Astrocyte of the cerebellum (primary cell): ENCODE measurements around the gene GABARAPL2.
"Not testable (repeated sequence)": the region's sequence is repeated elsewhere in the genome, so short reads cannot be mapped to it uniquely, and the experiment has no call there.

ENCODE experiments used
- DNase-seq: peaks from one replicate; pipeline ENCODE4 v3.0.0-alpha.2; 2011; ENCODE audit warnings: low read depth
- H3K4me3 ChIP-seq: 2 replicates; pipeline ENCODE4 v1.5.1; 2011; ENCODE audit warnings: mild to moderate bottlenecking, low read depth, low read length, moderate library complexity
- in situ Hi-C: cut with HindIII; loops from 2 replicates; pipeline ENCODE4 v1.10.0; 2017; ENCODE audit warnings: low sequenced_read_pairs
- TF ChIP-seq, protein P1 (sequence below): IDR thresholded peaks from 2 replicates; pipeline ENCODE4 v1.5.1; 2012; ENCODE audit warnings: low read length, low read depth, moderate library complexity, mild to moderate bottlenecking; ENCODE audit errors: missing control alignments

The GABARAPL2 gene

DNA sequence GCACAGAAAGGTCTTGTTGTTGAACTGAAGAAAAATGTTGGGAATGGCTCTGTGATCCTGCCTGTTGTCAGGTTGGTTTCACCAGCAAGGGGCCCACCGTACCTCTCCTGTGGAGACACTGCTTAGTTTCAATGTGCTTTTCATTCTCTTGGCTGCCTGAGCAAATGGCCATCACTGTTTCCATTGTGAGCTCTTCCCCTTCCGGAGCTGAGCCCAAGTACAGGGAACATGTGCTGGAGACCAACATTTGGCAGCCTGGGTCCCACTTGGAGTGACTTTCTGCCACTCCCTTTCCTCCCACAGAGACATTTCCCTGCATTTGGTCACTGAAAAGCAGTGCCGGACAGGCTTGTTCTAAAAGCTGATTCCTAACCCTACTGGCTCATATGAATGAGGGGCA, 23.1 kb downstream of the GABARAPL2 start:
- in situ Hi-C loops: no loop called here
- TF ChIP-seq, protein P1, sequence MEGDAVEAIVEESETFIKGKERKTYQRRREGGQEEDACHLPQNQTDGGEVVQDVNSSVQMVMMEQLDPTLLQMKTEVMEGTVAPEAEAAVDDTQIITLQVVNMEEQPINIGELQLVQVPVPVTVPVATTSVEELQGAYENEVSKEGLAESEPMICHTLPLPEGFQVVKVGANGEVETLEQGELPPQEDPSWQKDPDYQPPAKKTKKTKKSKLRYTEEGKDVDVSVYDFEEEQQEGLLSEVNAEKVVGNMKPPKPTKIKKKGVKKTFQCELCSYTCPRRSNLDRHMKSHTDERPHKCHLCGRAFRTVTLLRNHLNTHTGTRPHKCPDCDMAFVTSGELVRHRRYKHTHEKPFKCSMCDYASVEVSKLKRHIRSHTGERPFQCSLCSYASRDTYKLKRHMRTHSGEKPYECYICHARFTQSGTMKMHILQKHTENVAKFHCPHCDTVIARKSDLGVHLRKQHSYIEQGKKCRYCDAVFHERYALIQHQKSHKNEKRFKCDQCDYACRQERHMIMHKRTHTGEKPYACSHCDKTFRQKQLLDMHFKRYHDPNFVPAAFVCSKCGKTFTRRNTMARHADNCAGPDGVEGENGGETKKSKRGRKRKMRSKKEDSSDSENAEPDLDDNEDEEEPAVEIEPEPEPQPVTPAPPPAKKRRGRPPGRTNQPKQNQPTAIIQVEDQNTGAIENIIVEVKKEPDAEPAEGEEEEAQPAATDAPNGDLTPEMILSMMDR: no peak
- H3K4me3 ChIP-seq: no peak overlapping the region
- no peak for DNase-seq

DNA sequence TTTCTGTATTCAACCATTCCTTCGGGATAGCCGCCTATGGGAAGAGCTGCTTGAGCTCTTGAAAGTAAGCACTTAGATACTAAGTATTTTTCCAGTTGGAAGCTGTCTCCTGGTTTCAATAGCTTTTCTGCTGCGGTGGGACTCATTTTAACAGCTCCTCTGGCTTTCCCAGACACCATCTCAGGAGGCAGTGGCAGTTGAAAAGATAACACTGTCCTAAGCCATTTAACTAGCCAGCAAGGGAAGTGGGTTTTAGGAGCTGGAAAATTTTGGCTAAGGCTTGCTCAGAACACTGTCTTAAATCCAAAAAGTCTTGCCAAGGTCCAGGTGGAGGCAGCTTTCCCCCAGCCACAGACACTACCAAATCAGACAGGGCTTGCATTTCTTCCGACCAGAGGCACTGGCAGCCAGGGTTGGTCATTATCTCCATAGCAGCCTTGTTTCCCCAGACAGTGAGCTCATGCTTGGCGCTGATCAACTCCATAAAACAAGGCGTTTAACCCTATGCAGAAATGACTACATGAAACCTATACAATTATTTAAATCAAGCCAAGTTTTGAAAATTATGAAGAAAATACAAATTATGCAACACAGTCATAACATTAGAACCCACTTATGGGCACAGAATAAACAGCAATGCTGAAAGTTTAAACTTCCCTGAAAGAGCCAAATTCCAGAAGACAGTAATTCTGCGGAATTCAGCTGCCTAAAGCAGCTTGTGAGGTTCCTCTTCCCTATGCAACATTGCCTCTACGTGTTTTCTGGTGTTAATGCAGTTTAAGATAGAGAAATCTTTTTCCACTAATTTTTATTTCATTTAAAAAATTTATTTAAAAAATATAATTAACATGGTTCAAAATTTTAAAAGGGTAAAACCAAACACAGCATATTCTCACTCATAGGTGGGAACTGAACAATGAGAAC, 25.0 kb downstream of the GABARAPL2 start:
- TF ChIP-seq, protein P1: peak; percentile 9
- in situ Hi-C loops: no loop called here
- H3K4me3 ChIP-seq: no peak overlapping the region
- DNase-seq: peak; percentile 53

DNA sequence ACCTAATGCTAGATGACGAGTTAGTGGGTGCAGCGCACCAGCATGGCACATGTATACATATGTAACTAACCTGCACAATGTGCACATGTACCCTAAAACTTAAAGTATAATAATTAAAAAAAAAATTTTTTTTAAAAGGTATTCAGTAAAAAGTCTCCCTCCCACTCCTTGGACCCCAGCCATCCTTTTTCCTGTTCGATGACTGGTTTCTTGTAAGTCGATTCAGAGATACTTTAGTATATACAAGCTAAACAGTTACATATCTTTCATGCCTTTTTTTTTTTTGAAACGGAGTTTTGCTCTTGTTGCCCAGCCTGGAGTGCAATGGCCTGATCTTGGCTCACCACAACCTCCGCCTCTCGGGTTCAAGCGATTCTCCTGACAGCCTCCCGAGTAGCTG, 25.7 kb downstream of the GABARAPL2 start:
- H3K4me3 ChIP-seq, DNase-seq, in situ Hi-C loops: not testable (repeated sequence)

DNA sequence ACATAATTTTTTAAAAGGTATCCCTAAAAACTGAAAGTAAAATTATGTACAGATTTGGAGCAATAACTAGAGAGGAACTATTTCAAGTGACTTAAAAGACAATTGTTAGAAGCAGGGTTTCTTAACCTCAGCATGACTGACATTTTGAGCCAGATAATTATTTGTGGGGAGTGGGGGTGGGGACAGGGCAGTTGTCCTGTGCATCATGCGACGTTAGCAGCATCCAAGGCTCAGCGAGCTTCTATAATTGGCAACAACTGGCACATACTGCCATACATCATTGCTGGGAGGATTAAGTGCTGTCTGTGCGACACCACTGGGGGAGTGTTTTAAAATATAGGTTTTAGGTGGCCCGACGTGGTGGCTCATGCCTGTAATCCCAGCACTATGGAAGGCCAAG, 27.1 kb downstream of the GABARAPL2 start:
- TF ChIP-seq, protein P1: no peak
- H3K4me3 ChIP-seq: no peak overlapping the region
- no peak for DNase-seq
- in situ Hi-C loops: no loop called here

DNA sequence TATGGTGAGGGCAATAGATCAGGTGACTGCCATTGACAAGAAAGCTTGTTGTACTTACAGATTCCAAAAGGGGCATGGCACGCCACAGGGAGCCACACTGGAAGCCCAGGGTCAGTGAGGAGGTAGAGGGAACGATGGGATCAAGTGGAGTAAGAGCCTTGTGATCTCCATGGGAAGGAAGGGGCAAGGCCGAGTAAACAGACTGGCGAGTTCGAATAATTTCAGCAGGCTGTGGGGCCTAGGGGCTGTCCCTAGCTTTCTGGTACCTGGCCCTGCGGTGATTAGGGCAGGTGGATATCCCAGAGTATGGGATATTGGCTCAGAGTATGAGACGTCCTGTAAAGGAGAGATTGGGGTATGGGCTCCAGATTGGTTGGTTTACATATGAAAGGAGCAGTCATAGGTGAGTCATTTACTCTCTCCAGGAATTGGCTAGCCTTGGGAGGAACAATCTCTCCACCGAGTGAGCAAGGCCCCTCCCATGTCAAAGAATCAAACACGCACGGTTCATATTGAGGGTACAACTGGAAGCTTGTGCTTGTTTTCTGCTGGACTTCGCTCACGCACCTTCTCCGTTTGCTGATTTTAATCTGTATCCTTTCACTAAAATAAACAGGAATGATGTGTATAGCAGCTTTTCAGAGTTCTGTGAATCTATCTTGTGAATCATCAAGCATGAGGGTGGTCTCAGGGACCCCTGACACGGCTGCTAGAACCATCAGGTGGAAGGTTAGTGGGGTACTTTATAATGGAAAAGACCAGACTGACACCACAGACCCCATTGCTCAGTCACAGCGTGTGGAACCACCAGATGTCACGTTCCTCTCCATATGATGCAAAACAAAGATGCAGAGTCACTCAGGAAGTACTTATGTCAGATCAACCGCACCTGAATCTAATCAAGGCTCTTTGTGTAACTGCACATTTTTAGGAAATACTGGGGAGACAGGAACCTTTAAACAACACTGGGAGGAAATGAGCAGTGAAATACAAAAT, 27.9 kb downstream of the GABARAPL2 start:
- TF ChIP-seq, protein P1: no peak

DNA sequence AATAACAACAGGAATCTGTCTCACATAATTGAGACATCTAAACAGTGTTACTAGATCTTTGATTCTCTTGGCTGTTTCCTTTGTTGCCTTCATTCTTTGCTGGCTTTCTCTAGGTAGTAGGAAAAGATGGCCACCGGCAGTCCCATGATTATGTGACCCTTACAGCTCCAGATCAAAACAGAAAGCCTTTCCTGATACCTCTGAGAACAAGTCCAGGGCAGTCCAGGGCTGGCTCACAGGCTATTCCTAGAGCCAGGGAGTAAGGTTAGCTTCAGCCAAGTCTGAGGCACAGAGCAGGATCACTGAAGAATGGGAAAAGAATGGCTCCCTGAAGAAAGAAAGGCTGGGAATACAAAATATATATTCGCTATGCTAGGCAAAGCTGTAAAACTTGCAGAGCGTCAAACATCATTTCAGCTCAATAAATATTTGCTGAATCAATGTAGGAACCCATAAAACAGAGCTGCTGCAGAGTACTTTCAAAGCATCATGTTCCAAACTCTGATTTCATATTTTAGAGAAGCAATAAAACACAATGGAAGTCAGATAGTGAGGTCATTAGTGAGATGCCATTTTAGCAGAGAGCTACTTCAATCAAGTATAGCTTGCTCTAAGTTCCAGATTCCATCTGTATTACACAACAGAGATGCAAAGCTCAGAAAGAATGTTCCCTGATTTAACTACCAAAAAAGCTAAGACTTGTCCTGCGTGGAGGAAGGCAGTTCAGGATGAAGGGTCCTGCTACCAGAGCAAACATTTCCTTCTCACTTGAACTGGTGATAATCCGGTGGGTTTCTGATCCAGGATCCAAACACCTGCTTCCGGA, 33.5 kb downstream of the GABARAPL2 start:
- TF ChIP-seq, protein P1: no peak
- no peak overlapping the region for H3K4me3 ChIP-seq
- in situ Hi-C loops: no loop called here
- no peak for DNase-seq

More for the DNA sequence above, 27.9 kb downstream of the GABARAPL2 start:
- peak; percentile 41 for DNase-seq
- in situ Hi-C loops: no loop called here
- H3K4me3 ChIP-seq: no peak overlapping the region
